Neural progenitor cell (in vitro differentiated cells): ENCODE data around the gene TSHZ2. TPM values are rescaled to one million over a fixed set of nuclear protein-coding genes. Genes with fewer than 3 reads are reported as not detected.

Experiments
- DNase-seq: peaks from one replicate; pipeline ENCODE4 v3.0.0-alpha.2; 2016; ENCODE audit warnings: low spot score
- H2AFZ ChIP-seq: fragments of 200-600 bp; sonication (generic); replicated peaks from 2 replicates; pipeline ENCODE4 v1.6.1; 2016; ENCODE audit warnings: antibody characterized with exemption
- H3F3A ChIP-seq: fragments of 200-600 bp; sonication (generic); 2 replicates; pipeline ENCODE4 v1.6.1; 2016; ENCODE audit warnings: antibody characterized with exemption, low read depth
- H3K27ac ChIP-seq: fragments of 200-600 bp; sonication (generic); 2 replicates; pipeline ENCODE4 v1.5.1; 2016; ENCODE audit warnings: mild to moderate bottlenecking
- H3K27me3 ChIP-seq: fragments of 200-600 bp; sonication (generic); 2 replicates; pipeline ENCODE4 v1.6.1; 2016; ENCODE audit warnings: mild to moderate bottlenecking, moderate library complexity
- H3K36me3 ChIP-seq: fragments of 200-600 bp; sonication (generic); 2 replicates; pipeline ENCODE4 v1.5.1; 2016
- H3K4me1 ChIP-seq: fragments of 200-600 bp; sonication (generic); 2 replicates; pipeline ENCODE4 v1.6.1; 2016; ENCODE audit warnings: mixed run types
- H3K4me2 ChIP-seq: fragments of 200-600 bp; sonication (generic); 2 replicates; pipeline ENCODE4 v1.6.1; 2016
- H3K4me3 ChIP-seq: fragments of 200-600 bp; sonication (generic); 2 replicates; pipeline ENCODE4 v1.5.1; 2016
- H3K79me2 ChIP-seq: fragments of 200-600 bp; sonication (generic); 2 replicates; pipeline ENCODE4 v1.6.1; 2016; ENCODE audit warnings: low read depth
- H3K9ac ChIP-seq: fragments of 200-600 bp; sonication (generic); 2 replicates; pipeline ENCODE4 v1.6.1; 2016
- H3K9me3 ChIP-seq: fragments of 200-600 bp; sonication (generic); 2 replicates; pipeline ENCODE4 v1.5.1; 2016; ENCODE audit warnings: low read depth
- H4K20me1 ChIP-seq: fragments of 200-600 bp; sonication (generic); 2 replicates; pipeline ENCODE4 v1.6.1; 2016; ENCODE audit warnings: low read depth
- H3K27ac Mint-ChIP-seq: 3 replicates; pipeline ENCODE4 v1.8.0; 2021; ENCODE audit warnings: mixed read lengths
- H3K27me3 Mint-ChIP-seq: 2 replicates; pipeline ENCODE4 v1.8.0; 2022; ENCODE audit warnings: low read depth, mild to moderate bottlenecking, inconsistent platforms, moderate library complexity, mixed read lengths; ENCODE audit not compliant: insufficient read depth
- H3K36me3 Mint-ChIP-seq: 3 replicates; pipeline ENCODE4 v1.8.0; 2021; ENCODE audit warnings: mixed read lengths
- H3K4me1 Mint-ChIP-seq: 3 replicates; pipeline ENCODE4 v1.8.0; 2021; ENCODE audit warnings: mixed read lengths
- H3K4me3 Mint-ChIP-seq: 3 replicates; pipeline ENCODE4 v1.8.0; 2021; ENCODE audit warnings: mild to moderate bottlenecking, moderate library complexity, mixed read lengths
- H3K9me3 Mint-ChIP-seq: 3 replicates; pipeline ENCODE4 v1.8.0; 2020; ENCODE audit warnings: mixed read lengths
- CTCF ChIP-seq: fragments of 200-600 bp; sonication (generic); IDR thresholded peaks from 2 replicates; pipeline ENCODE4 v1.5.1; 2017; ENCODE audit warnings: antibody characterized with exemption, mild to moderate bottlenecking
- EZH2 ChIP-seq: fragments of 200-600 bp; sonication (generic); IDR thresholded peaks from 2 replicates; pipeline ENCODE4 v1.6.1; 2017; ENCODE audit warnings: antibody characterized with exemption, mild to moderate bottlenecking, moderate library complexity
- EZH2phosphoT487 ChIP-seq: fragments of 200-600 bp; sonication (generic); IDR thresholded peaks from 2 replicates; pipeline ENCODE4 v1.6.1; 2017; ENCODE audit warnings: antibody characterized with exemption
- total RNA-seq: library from RNA; depleted of rRNA; stranded (reverse); fragments of >200 nt; gene quantifications from 2 replicates; pipeline ENCODE4 v1.2.3, GENCODE V29; 2015; ENCODE audit warnings: low replicate concordance

Gene TSHZ2
- total RNA-seq, 1 donor from 2014 or later = 1.8 TPM

DNA sequence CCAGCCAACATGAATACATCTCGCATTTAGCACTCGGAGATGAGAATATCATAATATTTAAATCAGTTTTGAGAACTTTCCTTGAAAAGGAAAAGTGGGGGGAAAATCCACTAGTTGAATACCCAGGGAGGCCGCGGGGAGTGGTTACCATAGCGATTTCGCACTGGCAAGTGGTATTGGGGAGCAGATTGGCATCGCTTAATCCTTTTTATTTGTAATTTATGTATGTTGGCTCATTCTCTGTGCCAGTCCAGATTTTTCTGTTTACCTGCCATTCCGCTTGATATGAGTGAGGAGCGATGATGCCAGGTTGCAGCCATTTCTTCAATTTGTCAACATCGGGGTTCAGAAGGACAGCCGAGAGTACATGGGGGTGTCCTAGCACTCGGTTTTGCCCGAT is 329.7 kb downstream of the TSHZ2 start:
- Histone ChIP-seq H2AFZ (no peak overlapping the region), H4K20me1 (no peaks in the 10 kb centered on the region), H3K9ac (no peak overlapping the region), H3K79me2 (no peaks in the 10 kb centered on the region), H3K9me3 (no peaks in the 10 kb centered on the region), H3K36me3 (no peaks in the 10 kb centered on the region), H3K4me2 (no peak overlapping the region), H3K4me3 (no peak overlapping the region), H3K27ac (no peak overlapping the region), H3K4me1 (peaks cover 13% of the 10 kb centered on the region), H3K27me3 (no peaks in the 10 kb centered on the region), H3F3A (no peaks in the 10 kb centered on the region)
- TF ChIP-seq EZH2 = no peak
- TF ChIP-seq CTCF = no peak
- TF ChIP-seq EZH2phosphoT487 = no peak
- Mint-ChIP-seq H3K9me3 (no peaks in the 10 kb centered on the region), H3K27ac (no peak overlapping the region), H3K4me1 (peaks cover 15% of the 10 kb centered on the region), H3K36me3 (no peaks in the 10 kb centered on the region), H3K27me3 (no peaks in the 10 kb centered on the region), H3K4me3 (no peak overlapping the region)
- DNase-seq = no peak

GRCh38 chr20:53302695-53303412 is 330.7 kb downstream of the TSHZ2 start:
- H3K4me2 ChIP-seq = no peak overlapping the region
- H3K27ac ChIP-seq = no peak overlapping the region
- no peak overlapping the region for H3K4me3 ChIP-seq
- H3F3A ChIP-seq = no peaks in the 10 kb centered on the region
- no peaks in the 10 kb centered on the region for H3K9me3 ChIP-seq
- H3K9ac ChIP-seq = no peak overlapping the region
- no peaks in the 10 kb centered on the region for H3K36me3 ChIP-seq
- Mint-ChIP-seq H3K27ac (no peak overlapping the region), H3K4me1 (peaks cover 21% of the 10 kb centered on the region), H3K27me3 (no peaks in the 10 kb centered on the region), H3K4me3 (no peak overlapping the region), H3K36me3 (no peaks in the 10 kb centered on the region), H3K9me3 (no peaks in the 10 kb centered on the region)
- H2AFZ ChIP-seq = no peak overlapping the region
- H3K4me1 ChIP-seq = peaks cover 13% of the 10 kb centered on the region
- DNase-seq = no peak
- no peak for TF ChIP-seq CTCF
- no peak for TF ChIP-seq EZH2phosphoT487
- no peak for TF ChIP-seq EZH2
- H3K79me2 ChIP-seq = no peaks in the 10 kb centered on the region
- no peaks in the 10 kb centered on the region for H3K27me3 ChIP-seq
- H4K20me1 ChIP-seq = no peaks in the 10 kb centered on the region

- H3K27ac Mint-ChIP-seq = no peak overlapping the region
- no peaks in the 10 kb centered on the region for H3K9me3 Mint-ChIP-seq
- peaks cover 2% of the 10 kb centered on the region for H3K27me3 Mint-ChIP-seq
- peaks cover 13% of the 10 kb centered on the region for H3K4me1 ChIP-seq
- H3K9me3 ChIP-seq = no peaks in the 10 kb centered on the region
- no peaks in the 10 kb centered on the region for H3K36me3 ChIP-seq
- H3K27ac ChIP-seq = no peak overlapping the region
- no peaks in the 10 kb centered on the region for H3F3A ChIP-seq
- H3K27me3 ChIP-seq = no peaks in the 10 kb centered on the region
- TF ChIP-seq EZH2 (no peak), CTCF (no peak), EZH2phosphoT487 (no peak)
- peaks cover 25% of the 10 kb centered on the region for H3K4me1 Mint-ChIP-seq
- H3K36me3 Mint-ChIP-seq = no peaks in the 10 kb centered on the region
- no peak overlapping the region for H3K9ac ChIP-seq
- H3K4me3 Mint-ChIP-seq = no peak overlapping the region
- no peak overlapping the region for H3K4me3 ChIP-seq
- no peak for DNase-seq
- H3K79me2 ChIP-seq = no peaks in the 10 kb centered on the region
- H3K4me2 ChIP-seq = no peak overlapping the region
- no peaks in the 10 kb centered on the region for H4K20me1 ChIP-seq
- H2AFZ ChIP-seq = no peak overlapping the region
Observed at GRCh38 chr20:53303413-53303760, 331.2 kb downstream of the TSHZ2 start.
